ENCODE measurements around the gene SNX13.

The SNX13 gene

DNA sequence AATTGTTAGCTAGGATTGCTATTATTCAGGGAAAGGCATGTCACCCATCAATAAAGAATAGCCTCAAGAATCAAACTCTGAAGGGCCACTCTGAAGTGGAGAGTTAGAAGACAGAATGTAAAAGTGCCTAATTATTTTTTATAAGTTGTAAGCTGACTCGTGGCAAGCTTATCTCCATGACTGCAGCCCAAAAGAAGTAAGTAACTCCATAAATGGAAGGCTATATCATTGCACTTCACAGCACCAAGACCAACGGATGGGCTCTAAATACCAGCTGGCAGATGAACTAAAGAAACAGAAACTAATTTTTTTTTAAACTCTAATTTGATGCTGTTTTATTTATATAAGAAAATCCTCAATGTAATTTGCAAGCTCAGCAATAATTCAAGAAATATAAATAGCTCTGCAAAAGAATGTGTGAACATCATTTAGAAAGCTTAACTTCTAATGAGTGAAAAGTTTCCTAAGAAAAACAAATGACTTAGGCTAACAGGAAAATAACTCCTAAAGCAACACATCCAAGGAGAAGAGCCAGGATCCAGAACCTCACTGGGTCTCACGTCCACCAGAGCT is 165.5 kb downstream of the SNX13 start:
- DNase-seq (ENCODE audit: low read depth), result no peak

DNA sequence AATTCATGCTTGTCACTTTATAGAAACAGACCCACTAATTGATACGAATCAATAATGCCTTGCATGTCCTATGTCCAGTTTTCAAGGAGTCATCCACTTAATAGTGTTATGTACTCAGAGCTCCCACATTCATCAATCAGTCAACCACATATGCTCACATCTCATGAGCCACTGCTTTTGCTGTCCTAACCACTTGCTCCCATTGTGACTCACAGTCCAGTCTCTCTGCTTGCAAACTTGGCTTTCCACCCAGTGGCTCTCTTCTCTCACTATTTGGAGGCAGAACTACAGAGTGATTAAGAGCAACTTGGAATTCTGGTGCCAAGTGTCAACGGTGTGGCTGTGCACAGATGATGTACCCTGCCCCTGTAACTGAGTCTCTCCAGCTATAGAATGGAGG is 166.0 kb downstream of the SNX13 start:
- DNase-seq (ENCODE audit: low read depth), result no peak

DNA sequence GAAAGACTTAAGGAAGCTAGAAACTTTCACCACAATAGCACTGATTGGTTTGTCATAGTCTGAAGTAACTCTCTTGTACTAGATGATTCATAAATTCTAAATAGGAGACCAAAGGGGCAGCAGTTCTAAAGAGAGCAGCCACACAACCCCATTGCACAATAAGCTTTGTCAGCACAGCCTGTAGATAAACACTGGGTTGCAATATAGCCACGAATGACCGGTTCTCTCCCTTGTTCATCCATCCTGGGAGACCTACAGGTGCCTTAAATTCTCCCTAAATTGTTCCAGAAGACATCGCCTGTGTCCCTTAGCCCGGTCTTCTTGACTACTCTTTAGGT is 167.0 kb downstream of the SNX13 start:
- no peak for DNase-seq (ENCODE audit: low read depth)

- no peak for DNase-seq (ENCODE audit: low read depth)
These were observed 167.6 kb downstream of the SNX13 start for GRCh38 chr7:17772581-17773288.

- no peak for DNase-seq (ENCODE audit: low read depth)
These were observed 168.3 kb downstream of the SNX13 start for GRCh38 chr7:17771901-17772408.

- no peak for DNase-seq (ENCODE audit: low read depth)
These were observed 169.5 kb downstream of the SNX13 start for GRCh38 chr7:17770710-17771375.

DNA sequence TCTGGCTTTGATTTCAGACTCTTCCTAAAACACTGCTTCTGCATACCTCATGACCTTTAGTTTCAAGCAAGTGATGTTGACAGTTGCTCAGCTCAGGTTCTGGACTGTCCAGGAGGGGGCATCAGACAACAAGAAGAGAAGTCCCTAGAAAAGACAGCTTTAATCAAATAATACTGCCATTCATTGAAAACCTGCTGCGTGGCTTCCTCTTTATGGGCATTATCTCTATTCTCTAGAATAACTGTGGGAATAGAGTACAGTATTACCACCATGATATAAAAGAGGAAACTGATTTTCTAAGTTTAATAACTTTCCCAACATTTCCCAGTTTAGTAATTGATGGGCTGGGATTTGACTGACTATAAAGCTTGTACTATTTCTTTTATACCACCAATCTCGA is 170.4 kb downstream of the SNX13 start:
- DNase-seq (ENCODE audit: low read depth), result peak; percentile 14

DNA sequence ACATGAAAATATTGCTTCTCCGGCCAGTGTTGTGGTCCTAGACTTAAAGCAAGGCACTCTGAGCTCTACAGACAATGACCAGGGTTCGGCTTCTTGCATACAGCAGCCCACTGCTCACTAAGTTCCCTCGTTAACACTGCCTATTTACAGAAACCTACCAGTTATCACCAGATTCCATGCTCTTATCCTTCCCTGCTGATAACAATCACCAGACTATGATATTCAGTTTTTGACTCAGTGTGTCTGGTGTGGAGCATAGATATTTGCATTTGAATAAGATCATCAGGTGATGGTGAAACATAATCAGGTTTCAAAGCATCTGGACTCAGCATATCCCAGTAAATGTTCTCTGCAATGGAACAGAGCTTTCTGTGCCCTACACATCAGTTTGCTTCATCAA is 182.3 kb downstream of the SNX13 start:
- no peak for DNase-seq (ENCODE audit: low read depth)

DNA sequence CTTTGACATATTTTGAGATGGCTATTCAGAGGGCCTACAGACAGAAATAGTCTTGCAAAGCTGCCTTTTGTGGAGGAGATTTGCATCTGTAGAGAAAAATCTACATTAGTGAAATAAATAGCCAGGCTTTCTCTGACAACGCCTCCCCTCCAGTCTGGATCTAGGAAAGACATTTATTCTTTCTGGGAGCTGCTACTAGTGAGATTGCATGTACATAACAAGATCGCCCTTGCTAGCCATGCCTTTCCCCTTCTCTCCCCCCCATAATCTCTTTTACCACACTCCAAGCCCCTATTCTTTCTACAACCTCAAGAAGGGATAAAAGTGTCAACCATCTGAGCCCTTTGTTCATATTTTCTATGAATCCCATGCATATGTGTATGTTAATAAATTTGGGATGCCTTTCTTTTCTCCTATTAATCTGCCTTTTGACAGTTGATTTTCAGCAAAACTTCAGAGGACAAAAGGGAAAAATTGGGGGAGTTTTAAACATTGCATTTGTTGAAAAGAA is 194.2 kb downstream of the SNX13 start:
- DNase-seq (ENCODE audit: low read depth), result no peak

DNA sequence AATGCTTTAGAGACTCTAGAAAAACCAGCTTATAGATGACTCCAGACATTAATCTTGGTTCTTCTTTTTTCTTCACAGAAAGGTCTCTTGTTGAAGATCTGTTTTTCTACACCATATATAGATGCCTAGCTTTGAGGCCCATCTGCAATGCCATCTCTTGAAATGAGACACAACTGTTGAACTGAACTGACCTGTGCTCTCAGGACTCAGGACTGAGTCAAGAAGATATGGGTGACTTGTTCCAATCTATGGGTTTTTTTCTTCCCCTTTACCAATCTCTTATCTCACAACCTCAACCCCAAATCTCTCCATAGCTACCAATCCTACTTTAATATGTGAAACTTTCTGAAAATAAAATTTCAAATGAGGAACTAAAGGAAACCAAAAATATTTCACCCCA is 194.7 kb downstream of the SNX13 start:
- no peak for DNase-seq (ENCODE audit: low read depth)

DNA sequence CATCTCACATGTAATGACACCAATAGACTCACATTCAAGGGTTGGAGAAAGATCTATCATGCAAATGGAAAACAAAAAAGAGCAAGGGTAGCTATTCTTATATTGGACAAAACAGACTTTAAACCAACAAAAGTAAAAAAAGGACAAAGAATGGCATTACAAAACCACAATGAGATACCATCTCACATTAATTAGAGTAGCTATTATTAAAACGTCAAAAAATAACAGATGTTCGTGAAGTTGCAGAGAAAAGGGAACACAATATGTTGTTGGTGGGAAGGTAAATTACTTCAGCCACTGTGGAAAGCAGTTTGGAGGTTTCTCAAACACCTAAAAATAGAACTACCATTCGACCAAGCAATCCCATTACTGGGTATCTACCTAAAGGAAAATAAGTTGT is 197.0 kb downstream of the SNX13 start:
- no peak for DNase-seq (ENCODE audit: low read depth)

- DNase-seq (ENCODE audit: low read depth), result no peak
These were observed 198.9 kb downstream of the SNX13 start for GRCh38 chr7:17741426-17741825.
